Measurements from ENCODE around the gene FUZ. TPM values are rescaled to one million over a fixed set of nuclear protein-coding genes. Genes with fewer than 3 reads are reported as not detected.
A peak's percentile ranks its signal among the peaks of the same experiment; 100 is the strongest.

Gene FUZ
- total and polyA plus RNA-seq, 7 donors, result 7.4 to 32.9 (median 21.0) TPM

GRCh38 chr19:49857061-49857837 lies 44.2 kb upstream of the FUZ start:
- 89 to 94% methylated on average over 26 of the region's 26 CpGs for WGBS, 2 donors
- no peak for TF ChIP-seq POLR2A (IDR thresholded peaks at IDR 0.05)
- TF ChIP-seq POLR2AphosphoS5 (IDR thresholded peaks at IDR 0.05), result peak in 1 of 4 donors; percentile 1
- Histone ChIP-seq H3K27ac (no peak overlapping the region), H3K9me3 (no peaks in the 10 kb centered on the region), H3K36me3 (peaks cover 28 to 74% (median 53%) of the 10 kb centered on the region in 4 donors), H3K4me3 (no peak overlapping the region), H3K4me1 (peaks cover 0 to 46% (median 32%) of the 10 kb centered on the region in 4 donors), H3K27me3 (no peaks in the 10 kb centered on the region)
- intact Hi-C loops (cut with DNase I), result no loop called here
- no peak for DNase-seq

- peak overlapping the region in 1 of 4 donors; percentile 17 for H3K27ac ChIP-seq
- peaks cover 28 to 71% (median 53%) of the 10 kb centered on the region in 4 donors for H3K36me3 ChIP-seq
- H3K27me3 ChIP-seq, result no peaks in the 10 kb centered on the region
- intact Hi-C loops (cut with DNase I), result no loop called here
- no peaks in the 10 kb centered on the region for H3K9me3 ChIP-seq
- peaks cover 0 to 51% (median 37%) of the 10 kb centered on the region in 4 donors for H3K4me1 ChIP-seq
- DNase-seq, result no peak
- 91 to 92% methylated on average over 18 of the region's 18 CpGs for WGBS, 2 donors
- TF ChIP-seq EP300 (IDR thresholded peaks at IDR 0.05) (no peak), POLR2A (IDR thresholded peaks at IDR 0.05) (no peak), CTCF (IDR thresholded peaks at IDR 0.05) (no peak), POLR2AphosphoS5 (IDR thresholded peaks at IDR 0.05) (no peak)
- no peak overlapping the region for H3K4me3 ChIP-seq
Measured at GRCh38 chr19:49856574-49857021, 43.5 kb upstream of the FUZ start.

- TF ChIP-seq EP300 (IDR thresholded peaks at IDR 0.05) (no peak), CTCF (IDR thresholded peaks at IDR 0.05) (no peak), POLR2AphosphoS5 (IDR thresholded peaks at IDR 0.05) (no peak), POLR2A (IDR thresholded peaks at IDR 0.05) (no peak)
- DNase-seq, result no peak
- Histone ChIP-seq H3K4me1 (peaks cover 0 to 44% (median 31%) of the 10 kb centered on the region in 4 donors), H3K27ac (peak overlapping the region in 2 of 4 donors; percentile 16 to 17), H3K36me3 (peaks cover 28 to 65% (median 51%) of the 10 kb centered on the region in 4 donors), H3K9me3 (no peaks in the 10 kb centered on the region), H3K27me3 (no peaks in the 10 kb centered on the region), H3K4me3 (no peak overlapping the region)
- WGBS, 2 donors, result 84 to 86% methylated on average over 21 of the region's 21 CpGs
- intact Hi-C loops (cut with DNase I), result no loop called here
Measured at GRCh38 chr19:49855676-49856573, 42.8 kb upstream of the FUZ start.

GRCh38 chr19:49855277-49855675 lies 42.2 kb upstream of the FUZ start:
- H3K4me3 ChIP-seq, result no peak overlapping the region
- TF ChIP-seq POLR2AphosphoS5 (IDR thresholded peaks at IDR 0.05) (no peak), EP300 (IDR thresholded peaks at IDR 0.05) (no peak), CTCF (IDR thresholded peaks at IDR 0.05) (no peak), POLR2A (IDR thresholded peaks at IDR 0.05) (no peak)
- intact Hi-C loops (cut with DNase I), result no loop called here
- WGBS, 2 donors, result 84 to 90% methylated on average over 12 of the region's 12 CpGs
- H3K36me3 ChIP-seq, result peaks cover 23 to 58% (median 50%) of the 10 kb centered on the region in 4 donors
- no peaks in the 10 kb centered on the region for H3K27me3 ChIP-seq
- H3K27ac ChIP-seq, result peak overlapping the region in 1 of 4 donors; percentile 5
- DNase-seq, result no peak
- no peaks in the 10 kb centered on the region for H3K9me3 ChIP-seq
- H3K4me1 ChIP-seq, result peaks cover 0 to 38% (median 28%) of the 10 kb centered on the region in 4 donors

Measured in sigmoid colon (tissue), 7 donors.